CD1c-positive myeloid dendritic cell (primary cell): Measurements from ENCODE around the gene ZYG11B.
"Not testable (repeated sequence)": the region's sequence is repeated elsewhere in the genome, so short reads cannot be mapped to it uniquely, and the experiment has no call there.

ENCODE experiments used
- DNase-seq: peaks from one replicate; pipeline ENCODE4 v3.0.0-alpha.2; 2016; ENCODE audit errors: extremely low spot score

ZYG11B gene

DNA sequence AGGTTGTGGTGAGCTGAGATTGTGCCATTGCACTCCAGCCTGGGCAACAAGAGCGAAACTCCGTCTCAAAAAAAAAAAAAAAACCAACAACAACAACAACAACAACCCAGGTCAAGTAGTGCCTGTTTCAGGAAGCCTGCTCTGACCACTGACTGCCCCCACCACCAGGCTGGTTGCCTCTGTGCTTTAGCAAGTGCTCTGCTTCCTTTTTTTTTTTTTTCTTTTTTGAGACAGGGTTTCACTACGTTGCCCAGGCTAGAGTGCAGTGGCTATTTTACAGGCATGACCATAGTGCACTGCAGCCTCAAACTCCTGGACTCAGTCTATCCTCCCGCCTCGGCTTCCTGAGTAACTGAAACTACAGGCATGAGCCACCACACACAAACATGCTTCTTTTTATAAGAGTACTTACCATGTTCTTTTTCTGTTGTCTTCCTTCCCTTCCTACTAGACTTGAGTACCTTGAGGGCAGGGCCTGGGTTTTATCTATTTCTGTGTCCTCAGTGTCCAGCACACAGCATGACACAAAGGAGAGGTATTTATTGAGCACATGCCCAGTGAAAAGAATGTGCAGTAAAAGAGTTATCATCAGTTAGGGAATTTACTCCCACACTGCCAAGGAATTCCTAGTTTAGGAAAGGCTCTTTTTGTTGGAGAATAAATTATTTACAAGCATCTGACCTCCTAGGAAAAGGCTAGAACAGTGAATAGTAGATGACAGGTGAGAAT lies 18.2 kb upstream of the ZYG11B start:
- peak; percentile 64 for DNase-seq

DNA sequence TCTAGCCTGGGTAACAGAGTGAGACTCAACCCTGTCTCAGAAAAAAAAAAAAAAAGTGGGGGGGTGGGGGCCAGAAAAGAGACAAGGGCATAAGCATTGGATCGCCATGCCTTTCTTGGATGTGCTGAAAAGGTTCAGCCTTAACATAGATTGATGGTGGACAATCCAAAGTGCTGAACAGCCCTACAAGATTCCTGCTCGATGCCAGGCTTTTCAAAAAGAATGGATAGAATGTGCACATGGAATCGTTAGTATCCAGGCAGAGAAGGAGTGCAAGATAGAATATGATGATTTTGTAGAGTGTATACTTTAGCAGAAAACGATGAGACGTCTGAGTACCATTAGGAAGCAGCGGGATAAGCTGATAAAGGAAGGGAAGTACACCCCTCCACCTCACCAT lies 17.2 kb upstream of the ZYG11B start:
- no peak for DNase-seq

GRCh38 chr1:52713590-52713989 lies 12.7 kb upstream of the ZYG11B start:
- no peak for DNase-seq

- DNase-seq, result not testable (repeated sequence)
These were observed 11.0 kb upstream of the ZYG11B start for GRCh38 chr1:52715296-52715695.

GRCh38 chr1:52723260-52723659 lies 3.0 kb upstream of the ZYG11B start:
- no peak for DNase-seq

GRCh38 chr1:52725903-52726264 lies 369 bp upstream of the ZYG11B start:
- no peak for DNase-seq

GRCh38 chr1:52727114-52727586 lies 897 bp downstream of the ZYG11B start:
- DNase-seq, result peak; percentile 24

DNA sequence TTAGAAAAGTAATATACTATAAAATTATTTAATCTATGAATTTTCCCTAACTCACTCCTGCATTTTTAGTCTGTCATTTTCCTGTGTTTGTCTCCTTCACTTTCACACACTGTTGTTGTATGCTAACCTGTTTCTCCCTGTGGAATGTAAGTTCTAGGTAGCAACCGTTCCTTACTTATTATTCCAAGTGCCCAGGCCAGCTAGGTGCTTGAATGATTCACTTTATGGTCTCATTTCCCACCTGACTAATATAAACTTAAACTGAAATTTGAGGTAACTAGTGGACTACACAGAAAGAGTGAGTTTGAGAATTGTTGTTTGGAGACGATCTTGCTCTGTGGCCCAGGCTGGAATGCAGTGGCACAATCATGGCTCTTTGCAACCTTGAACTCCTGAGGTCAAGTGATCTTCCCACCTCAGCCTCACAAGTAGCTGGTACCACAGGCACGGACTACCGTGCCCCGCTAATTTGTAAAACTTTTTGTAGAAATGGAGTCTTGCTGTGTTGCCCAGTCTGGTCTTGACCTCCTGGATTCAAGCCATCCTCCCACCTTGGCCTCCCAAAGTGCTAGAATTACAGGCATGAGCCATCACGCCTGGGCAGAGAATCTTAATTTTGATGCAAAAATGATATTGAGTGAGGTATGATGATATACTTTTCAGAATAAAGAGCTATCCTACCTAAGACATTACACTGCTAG lies 1.9 kb downstream of the ZYG11B start:
- DNase-seq, result no peak

- DNase-seq, result no peak
These were observed 7.1 kb downstream of the ZYG11B start for GRCh38 chr1:52733368-52733767.

DNA sequence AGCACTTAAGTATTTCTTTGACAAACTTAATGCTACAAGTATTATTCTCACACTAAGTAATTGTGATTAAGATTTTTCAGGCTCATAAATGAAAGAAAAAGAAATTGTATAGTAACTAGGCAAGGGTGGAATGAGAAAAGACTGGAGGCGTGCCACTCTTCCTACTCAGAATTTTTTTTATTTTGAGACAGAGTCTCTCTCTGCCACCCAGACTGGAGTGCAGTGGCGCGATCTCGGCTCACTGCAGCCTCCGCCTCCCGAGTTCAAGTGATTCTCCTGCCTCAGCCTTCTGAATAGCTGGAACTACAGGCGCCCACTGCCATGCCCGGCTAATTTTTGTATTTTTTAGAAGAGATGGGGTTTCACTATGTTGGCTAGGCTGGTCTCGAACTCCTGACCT lies 9.1 kb downstream of the ZYG11B start:
- DNase-seq, result not testable (repeated sequence)

DNA sequence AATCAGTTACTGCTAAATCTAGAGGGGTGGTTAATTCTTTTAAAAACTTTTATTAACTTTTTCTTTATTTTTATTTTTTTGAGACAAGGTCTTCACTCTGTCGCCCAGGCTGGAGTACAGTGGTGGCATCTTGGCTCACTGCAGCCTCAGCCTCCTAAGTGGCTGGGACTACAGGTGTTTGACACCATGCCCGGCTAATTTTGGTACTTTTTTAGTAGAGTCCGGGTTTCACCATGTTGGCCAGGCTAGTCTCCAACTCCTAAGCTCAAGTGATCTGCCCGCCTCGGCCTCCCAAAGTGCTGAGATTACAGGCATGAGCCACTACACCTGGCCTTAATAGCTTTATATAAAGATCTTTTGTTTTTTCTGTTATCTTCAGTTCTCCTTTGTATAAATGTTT lies 11.9 kb downstream of the ZYG11B start:
- no peak for DNase-seq

DNA sequence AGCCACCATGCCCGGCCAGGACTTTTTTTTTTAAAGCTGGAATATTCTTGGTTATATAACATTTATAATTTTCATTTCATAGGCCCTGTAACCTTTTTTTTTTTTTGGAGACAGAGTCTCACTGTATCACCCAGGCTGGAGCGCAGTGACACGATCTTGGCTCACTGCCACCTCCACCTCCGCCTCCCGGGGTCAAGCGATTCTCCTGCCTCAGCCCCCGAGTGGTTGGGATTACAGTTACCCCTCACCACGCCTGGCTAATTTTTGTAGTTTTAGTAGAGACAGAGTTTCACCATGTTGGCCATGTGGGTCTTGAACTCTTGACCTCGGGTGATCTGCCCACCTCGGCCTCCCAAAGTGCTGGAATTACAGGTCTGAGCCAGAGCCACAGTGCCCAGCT lies 12.6 kb downstream of the ZYG11B start:
- no peak for DNase-seq

GRCh38 chr1:52739699-52740467 lies 13.6 kb downstream of the ZYG11B start:
- no peak for DNase-seq

DNA sequence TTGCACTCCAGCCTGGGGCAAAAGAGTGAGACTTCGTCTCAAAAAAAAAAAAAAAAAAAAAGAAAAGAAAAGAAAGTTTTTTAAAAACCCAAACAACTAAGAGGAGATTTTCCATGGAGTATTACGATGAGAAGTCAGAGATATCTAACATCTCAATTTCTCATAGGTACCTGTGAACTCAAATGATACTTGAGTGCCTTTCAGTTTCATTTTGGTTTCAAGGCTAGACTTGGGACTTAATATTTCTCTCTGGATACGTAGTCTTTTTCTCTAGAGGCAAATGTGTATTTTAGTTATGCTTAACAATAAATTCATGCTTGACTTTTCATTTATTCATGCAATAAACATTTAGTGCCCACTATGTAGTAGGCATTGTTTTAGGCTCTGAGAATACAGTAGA lies 15.0 kb downstream of the ZYG11B start:
- no peak for DNase-seq

DNA sequence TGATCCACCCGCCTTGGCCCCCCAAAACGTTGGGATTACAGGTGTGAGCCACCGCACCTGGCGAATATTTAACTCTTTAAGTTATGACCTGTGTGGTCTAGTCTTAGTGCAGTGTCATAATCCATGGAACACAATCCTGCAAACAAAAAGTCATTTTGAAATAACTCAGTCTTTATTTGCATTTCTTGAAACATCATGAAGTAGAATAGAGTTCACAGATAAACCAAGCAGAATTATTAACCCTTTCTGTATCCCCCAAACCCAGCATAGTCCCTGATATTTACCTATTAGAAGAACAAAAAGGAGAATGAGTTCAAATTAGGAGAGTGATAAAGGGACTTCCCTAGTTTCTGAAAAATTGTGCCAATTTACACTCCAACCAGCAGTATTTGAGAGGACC lies 19.9 kb downstream of the ZYG11B start:
- DNase-seq, result no peak

DNA sequence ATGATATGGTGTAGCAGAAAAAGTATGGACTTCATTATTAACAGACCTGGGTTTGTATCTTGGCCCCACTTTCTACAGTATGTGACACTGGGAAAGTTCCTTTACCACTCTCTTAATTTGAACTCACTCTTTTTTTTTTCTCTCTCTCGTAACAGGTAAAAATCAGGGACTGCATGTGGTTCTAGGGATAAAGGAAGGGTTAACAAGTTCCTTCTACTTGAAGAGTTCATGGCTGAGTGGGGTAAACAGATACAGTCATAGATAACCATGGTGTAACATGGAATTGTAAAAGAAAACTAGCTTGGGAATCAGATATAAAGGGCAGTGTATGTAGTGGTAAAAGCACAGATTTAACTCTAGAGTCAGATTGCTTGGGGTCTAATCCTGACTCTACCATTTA lies 21.2 kb downstream of the ZYG11B start:
- no peak for DNase-seq

- no peak for DNase-seq
These were observed 21.9 kb downstream of the ZYG11B start for GRCh38 chr1:52748119-52748518.

DNA sequence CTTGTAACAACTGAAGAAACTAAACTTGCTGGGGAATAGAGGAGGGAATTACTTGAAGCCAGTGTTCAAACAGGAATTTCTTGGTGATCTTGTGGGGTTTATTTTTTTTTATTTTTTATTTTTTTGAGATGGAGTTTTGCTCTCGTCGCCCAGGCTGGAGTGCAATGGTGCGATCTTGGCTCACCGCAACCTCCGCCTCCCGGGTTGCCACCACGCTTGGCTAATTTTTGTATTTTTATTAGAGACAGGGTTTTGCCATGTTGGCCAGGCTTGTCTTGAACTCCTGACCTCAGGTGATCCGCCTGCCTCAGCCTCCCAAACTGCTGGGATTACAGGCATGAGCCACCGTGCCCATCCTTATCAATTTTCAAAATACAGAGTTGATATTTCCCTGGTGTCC lies 23.2 kb downstream of the ZYG11B start:
- DNase-seq, result not testable (repeated sequence)

GRCh38 chr1:52750139-52750538 lies 23.9 kb downstream of the ZYG11B start:
- DNase-seq, result not testable (repeated sequence)

DNA sequence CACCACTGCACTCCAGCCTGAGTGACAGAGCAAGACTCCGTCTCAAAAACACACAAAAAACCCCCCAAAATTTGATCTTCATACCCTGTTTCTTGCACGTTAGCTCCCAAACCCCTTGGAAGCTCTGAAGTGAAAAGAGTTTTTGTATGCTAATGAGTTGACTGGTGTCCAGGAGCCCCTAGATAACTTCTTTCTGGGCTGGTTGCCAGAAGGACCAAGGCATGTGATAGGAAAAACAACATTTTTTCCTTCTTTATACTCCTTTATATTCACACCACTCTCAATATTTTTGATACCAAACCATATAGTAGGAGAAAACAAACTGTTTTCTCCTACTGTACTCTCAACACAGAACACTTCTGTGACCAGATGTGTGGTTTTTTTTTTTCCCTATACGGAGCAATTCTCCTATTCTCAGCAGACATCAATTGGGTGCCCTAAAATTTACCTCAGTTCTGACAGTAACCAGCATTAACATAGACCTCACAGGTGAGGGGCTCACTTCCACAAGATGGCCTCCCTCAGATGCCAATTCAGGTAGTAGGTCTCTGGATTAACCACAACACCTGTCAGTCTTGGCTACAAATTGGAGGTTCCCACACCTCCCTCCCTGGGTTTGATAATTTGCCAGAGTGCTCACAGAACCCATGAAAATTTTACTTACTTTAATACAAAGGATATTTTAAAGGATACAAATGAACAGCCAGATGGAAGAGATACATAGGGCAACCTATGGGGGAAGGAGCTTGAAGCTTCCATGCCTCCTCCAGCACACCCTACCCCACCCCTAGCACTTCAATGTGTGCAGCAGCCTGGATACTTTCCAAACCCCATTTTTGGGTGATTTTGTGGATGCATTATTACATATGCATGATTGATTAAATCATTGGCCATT lies 25.6 kb downstream of the ZYG11B start:
- no peak for DNase-seq

- no peak for DNase-seq
These were observed 26.2 kb downstream of the ZYG11B start for GRCh38 chr1:52752484-52752826.

- DNase-seq, result no peak
These were observed 26.9 kb downstream of the ZYG11B start for GRCh38 chr1:52753169-52753568.
